Ishikawa (cell line): ENCODE measurements around the gene TBC1D22B.

Experiments used
- CEBPB ChIP-seq: IDR thresholded peaks from 2 replicates; pipeline ENCODE4 v1.6.1; 2012
- CREB1 ChIP-seq: IDR thresholded peaks from 2 replicates; pipeline ENCODE4 v1.6.1; 2012; ENCODE audit warnings: low read depth
- EGR1 ChIP-seq: IDR thresholded peaks from 2 replicates; pipeline ENCODE4 v1.6.1; 2012
- EP300 ChIP-seq: IDR thresholded peaks from 2 replicates; pipeline ENCODE4 v1.6.1; 2012; ENCODE audit warnings: borderline replicate concordance
- FOXM1 ChIP-seq: IDR thresholded peaks from 2 replicates; pipeline ENCODE4 v1.6.1; 2012; ENCODE audit warnings: low read depth, borderline replicate concordance
- NFIC ChIP-seq: IDR thresholded peaks from 2 replicates; pipeline ENCODE4 v1.6.1; 2012
- RAD21 ChIP-seq: IDR thresholded peaks from 2 replicates; pipeline ENCODE4 v1.6.1; 2012; ENCODE audit warnings: low read depth
- TAF1 ChIP-seq: IDR thresholded peaks from 2 replicates; pipeline ENCODE4 v1.6.1; 2012; ENCODE audit warnings: low read depth, mild to moderate bottlenecking
- TCF12 ChIP-seq: IDR thresholded peaks from 2 replicates; pipeline ENCODE4 v1.6.1; 2012; ENCODE audit warnings: low read depth
- TEAD4 ChIP-seq: IDR thresholded peaks from 2 replicates; pipeline ENCODE4 v1.6.1; 2012
- YY1 ChIP-seq: IDR thresholded peaks from 2 replicates; pipeline ENCODE4 v1.6.1; 2012; ENCODE audit warnings: low read depth
- ZBTB7A ChIP-seq: IDR thresholded peaks from 2 replicates; pipeline ENCODE4 v1.6.1; 2012; ENCODE audit warnings: low read depth
- TF ChIP-seq, protein P1 (sequence below): IDR thresholded peaks from 2 replicates; pipeline ENCODE4 v1.6.1; 2012; ENCODE audit warnings: low read depth, mild to moderate bottlenecking
- TF ChIP-seq, protein P2 (sequence below): IDR thresholded peaks from 2 replicates; pipeline ENCODE4 v1.6.1; 2012

Gene TBC1D22B

DNA sequence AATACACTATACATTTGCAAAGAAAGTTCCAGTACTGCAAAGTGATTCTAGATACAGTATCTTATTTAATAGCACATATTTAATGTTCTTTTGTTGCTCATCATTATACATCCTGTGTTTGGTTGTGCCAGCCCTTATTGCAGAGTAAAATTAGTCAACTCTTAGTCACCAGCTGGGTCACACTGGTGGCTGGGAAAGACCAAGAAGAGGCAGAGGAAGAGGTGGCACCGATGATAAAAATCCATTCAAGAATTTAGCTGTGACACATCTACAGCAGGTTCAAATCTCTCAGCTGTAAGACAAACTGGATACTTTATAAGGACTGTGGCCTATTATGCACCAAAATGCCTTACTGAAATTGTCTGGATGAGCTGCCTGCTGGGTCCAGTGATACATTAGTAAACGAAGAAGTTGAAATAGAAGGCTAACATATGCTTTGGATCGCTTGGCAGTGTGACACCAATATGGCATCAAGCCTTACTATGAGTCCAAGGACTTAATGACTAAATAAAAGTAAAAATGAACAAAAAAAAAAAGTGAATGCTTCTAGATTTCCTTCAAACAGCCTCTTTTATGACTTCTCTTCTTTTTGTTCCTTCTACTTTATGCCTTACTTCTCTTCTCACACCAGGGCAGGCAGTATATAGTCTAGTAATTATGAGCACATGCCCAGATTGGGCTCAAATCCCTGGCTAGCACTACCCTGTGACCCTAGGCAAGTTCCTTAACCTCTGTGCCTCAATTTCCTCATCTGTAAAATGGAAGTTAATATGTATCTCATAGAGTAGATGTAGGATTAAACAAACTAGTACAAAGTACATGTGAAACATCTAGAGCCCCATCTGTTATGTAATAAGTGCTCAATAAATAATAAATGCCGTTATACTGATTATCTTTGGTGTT lies 66.8 kb downstream of the TBC1D22B start:
- TF ChIP-seq TEAD4 (no peak), CREB1 (no peak), EP300 (no peak), RAD21 (no peak), EGR1 (no peak), TCF12 (no peak), YY1 (no peak)
- TF ChIP-seq, protein P1, sequence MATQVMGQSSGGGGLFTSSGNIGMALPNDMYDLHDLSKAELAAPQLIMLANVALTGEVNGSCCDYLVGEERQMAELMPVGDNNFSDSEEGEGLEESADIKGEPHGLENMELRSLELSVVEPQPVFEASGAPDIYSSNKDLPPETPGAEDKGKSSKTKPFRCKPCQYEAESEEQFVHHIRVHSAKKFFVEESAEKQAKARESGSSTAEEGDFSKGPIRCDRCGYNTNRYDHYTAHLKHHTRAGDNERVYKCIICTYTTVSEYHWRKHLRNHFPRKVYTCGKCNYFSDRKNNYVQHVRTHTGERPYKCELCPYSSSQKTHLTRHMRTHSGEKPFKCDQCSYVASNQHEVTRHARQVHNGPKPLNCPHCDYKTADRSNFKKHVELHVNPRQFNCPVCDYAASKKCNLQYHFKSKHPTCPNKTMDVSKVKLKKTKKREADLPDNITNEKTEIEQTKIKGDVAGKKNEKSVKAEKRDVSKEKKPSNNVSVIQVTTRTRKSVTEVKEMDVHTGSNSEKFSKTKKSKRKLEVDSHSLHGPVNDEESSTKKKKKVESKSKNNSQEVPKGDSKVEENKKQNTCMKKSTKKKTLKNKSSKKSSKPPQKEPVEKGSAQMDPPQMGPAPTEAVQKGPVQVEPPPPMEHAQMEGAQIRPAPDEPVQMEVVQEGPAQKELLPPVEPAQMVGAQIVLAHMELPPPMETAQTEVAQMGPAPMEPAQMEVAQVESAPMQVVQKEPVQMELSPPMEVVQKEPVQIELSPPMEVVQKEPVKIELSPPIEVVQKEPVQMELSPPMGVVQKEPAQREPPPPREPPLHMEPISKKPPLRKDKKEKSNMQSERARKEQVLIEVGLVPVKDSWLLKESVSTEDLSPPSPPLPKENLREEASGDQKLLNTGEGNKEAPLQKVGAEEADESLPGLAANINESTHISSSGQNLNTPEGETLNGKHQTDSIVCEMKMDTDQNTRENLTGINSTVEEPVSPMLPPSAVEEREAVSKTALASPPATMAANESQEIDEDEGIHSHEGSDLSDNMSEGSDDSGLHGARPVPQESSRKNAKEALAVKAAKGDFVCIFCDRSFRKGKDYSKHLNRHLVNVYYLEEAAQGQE, result no peak

DNA sequence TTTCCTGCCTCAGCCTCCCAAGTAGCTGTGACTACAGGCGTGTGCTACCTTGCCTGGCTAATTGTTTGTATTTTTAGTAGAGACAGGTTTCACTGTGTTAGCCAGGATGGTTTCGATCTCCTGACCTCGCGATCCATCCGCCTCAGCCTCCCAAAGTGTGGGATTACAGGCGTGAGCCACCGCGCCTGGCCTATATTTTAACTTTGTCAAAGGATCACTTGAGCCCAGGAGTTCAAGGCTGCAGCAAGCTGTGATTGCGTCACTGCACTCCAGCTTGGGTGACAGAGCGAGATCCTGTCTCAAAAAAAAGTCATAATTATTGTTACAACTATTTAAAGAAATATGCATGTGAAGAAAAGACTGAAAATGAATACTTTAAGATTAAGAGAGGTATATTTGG lies 72.8 kb downstream of the TBC1D22B start:
- peak; percentile 43 for TF ChIP-seq CEBPB

DNA sequence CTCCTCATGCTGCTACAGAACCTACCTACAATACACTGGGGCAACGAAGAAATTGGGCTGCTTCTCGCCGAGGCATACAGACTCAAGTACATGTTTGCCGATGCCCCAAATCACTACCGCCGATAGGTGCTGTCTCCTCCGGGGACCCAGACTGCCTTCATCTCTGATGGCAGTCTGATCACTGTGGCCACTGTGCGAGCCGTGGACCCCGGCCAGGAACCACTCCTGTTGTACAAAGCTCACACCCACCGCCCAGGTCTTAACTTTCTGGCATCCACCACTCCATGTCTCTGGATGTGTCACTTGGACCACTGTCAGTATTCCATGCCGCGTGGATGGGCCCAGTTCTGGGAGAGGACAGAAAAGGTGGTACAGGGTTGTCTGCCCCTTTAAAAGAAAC lies 73.5 kb downstream of the TBC1D22B start:
- TF ChIP-seq CEBPB (no peak), ZBTB7A (no peak), RAD21 (no peak), YY1 (no peak), EP300 (no peak), CREB1 (no peak), NFIC (no peak), TEAD4 (no peak)
- TF ChIP-seq, protein P1, result no peak
- TF ChIP-seq, protein P2, sequence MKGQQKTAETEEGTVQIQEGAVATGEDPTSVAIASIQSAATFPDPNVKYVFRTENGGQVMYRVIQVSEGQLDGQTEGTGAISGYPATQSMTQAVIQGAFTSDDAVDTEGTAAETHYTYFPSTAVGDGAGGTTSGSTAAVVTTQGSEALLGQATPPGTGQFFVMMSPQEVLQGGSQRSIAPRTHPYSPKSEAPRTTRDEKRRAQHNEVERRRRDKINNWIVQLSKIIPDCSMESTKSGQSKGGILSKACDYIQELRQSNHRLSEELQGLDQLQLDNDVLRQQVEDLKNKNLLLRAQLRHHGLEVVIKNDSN, result no peak

DNA sequence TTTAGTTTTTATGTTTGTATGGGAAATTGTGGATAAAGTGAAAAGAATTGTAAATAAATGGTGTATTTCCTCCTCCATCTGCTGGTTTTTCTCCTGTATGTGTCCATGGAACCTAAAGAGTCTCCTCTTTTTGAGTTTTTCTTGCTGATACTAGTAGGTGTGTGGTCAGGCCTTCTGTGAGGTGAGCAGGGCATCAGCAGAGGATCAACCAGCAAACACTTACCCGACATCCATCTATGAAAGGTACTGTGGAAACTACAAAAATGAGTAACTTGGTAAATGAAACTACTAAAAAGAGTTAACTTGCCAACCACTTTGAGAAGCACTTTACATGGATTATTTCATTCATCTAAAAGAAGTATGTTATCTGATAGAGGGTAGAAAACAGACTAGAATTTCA lies 75.3 kb downstream of the TBC1D22B start:
- TF ChIP-seq TCF12 (no peak), FOXM1 (no peak), TAF1 (no peak), EGR1 (no peak), NFIC (no peak), CREB1 (no peak), YY1 (no peak), EP300 (no peak), TEAD4 (no peak), CEBPB (no peak)
- TF ChIP-seq, protein P1, result no peak
- TF ChIP-seq, protein P2, result no peak

DNA sequence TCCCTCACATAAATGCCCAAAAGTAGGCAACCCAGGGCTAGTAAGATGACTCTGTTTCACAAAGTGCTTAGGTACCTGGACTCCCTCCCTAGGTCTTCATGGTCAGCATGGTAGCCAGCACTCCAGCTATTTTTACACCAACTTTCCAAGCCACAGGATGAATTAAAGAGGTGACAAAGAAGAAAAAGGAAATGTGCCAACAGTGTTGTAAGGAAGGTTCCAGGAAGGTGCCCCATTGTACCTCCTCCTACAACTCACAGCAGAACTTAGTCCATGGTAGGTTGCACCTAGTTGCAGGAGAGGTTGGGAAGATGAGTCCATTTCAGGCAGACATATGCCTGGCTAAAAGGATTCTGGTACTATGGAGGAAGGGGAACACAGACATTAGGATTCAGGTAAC lies 76.5 kb downstream of the TBC1D22B start:
- TF ChIP-seq EGR1 (no peak), CEBPB (no peak), FOXM1 (no peak), TAF1 (no peak), EP300 (no peak), TCF12 (no peak), ZBTB7A (no peak), RAD21 (no peak)
- TF ChIP-seq, protein P2, result no peak
- TF ChIP-seq, protein P1, result no peak
